Esophagus muscularis mucosa (tissue), 3 donors: ENCODE results near the gene NCL.

ENCODE experiments used
- CTCF ChIP-seq, 3 experiments: fragments of 200-600 bp in 2 of 3; fragments of 450-650 bp in 1 of 3; sonication (generic) in 2 of 3; IDR thresholded peaks; one replicate each; pipeline ENCODE4 v1.5.1; 2017 to 2019; ENCODE audit warnings: antibody characterized with exemption in 3 of 3, mild to moderate bottlenecking in 2 of 3, moderate library complexity in 1 of 3
- POLR2AphosphoS5 ChIP-seq, 2 donors: sonication (generic); formaldehyde crosslinking; IDR thresholded peaks; one replicate each; pipeline ENCODE4 v1.6.1; 2017; ENCODE audit warnings: antibody characterized with exemption in 2 of 2

GRCh38 chr2:231490801-231491200, 26.5 kb upstream of the NCL start:
- no peak for TF ChIP-seq POLR2AphosphoS5 (IDR thresholded peaks at IDR 0.05)
- no peak for TF ChIP-seq CTCF (IDR thresholded peaks at IDR 0.05)
